ENCODE data around the gene EXTL2.

Gene EXTL2

GRCh38 chr1:100894603-100895539, at the start of gene EXTL2:
Gene EXTL2, minus strand, starts transcription at chr1:100894842. Its CDS starts 6,085 bp downstream, at chr1:100888757.
- in situ Hi-C loops (cut with MboI; ENCODE audit: low sequenced_read_pairs, unreplicated experiment) = loop anchor here (25.0 kb wide), 1 partner anchor 858 kb away; a partner anchor contains a TSS
- peak; percentile 74 for DNase-seq (ENCODE audit: low spot score)
- TF ChIP-seq CTCF (IDR thresholded peaks at IDR 0.05; ENCODE audit: borderline replicate concordance, control extremely low read depth, extremely low read depth, insufficient read depth, missing control alignments) = no peak

GRCh38 chr1:100943533-100943932, 48.9 kb upstream of the EXTL2 start:
- in situ Hi-C loops (cut with MboI; ENCODE audit: low sequenced_read_pairs, unreplicated experiment) = no loop called here
- no peak for TF ChIP-seq CTCF (IDR thresholded peaks at IDR 0.05; ENCODE audit: borderline replicate concordance, control extremely low read depth, extremely low read depth, insufficient read depth, missing control alignments)
- no peak for DNase-seq (ENCODE audit: low spot score)

- no peak for DNase-seq (ENCODE audit: low spot score)
- TF ChIP-seq CTCF (IDR thresholded peaks at IDR 0.05; ENCODE audit: borderline replicate concordance, control extremely low read depth, extremely low read depth, insufficient read depth, missing control alignments) = no peak
- in situ Hi-C loops (cut with MboI; ENCODE audit: low sequenced_read_pairs, unreplicated experiment) = no loop called here
These were observed 47.8 kb upstream of the EXTL2 start for GRCh38 chr1:100942304-100943046.

- in situ Hi-C loops (cut with MboI; ENCODE audit: low sequenced_read_pairs, unreplicated experiment) = no loop called here
- TF ChIP-seq CTCF (IDR thresholded peaks at IDR 0.05; ENCODE audit: borderline replicate concordance, control extremely low read depth, extremely low read depth, insufficient read depth, missing control alignments) = no peak
- DNase-seq (ENCODE audit: low spot score) = no peak
These were observed 47.1 kb upstream of the EXTL2 start for GRCh38 chr1:100941580-100942216.

- no peak for TF ChIP-seq CTCF (IDR thresholded peaks at IDR 0.05; ENCODE audit: borderline replicate concordance, control extremely low read depth, extremely low read depth, insufficient read depth, missing control alignments)
- in situ Hi-C loops (cut with MboI; ENCODE audit: low sequenced_read_pairs, unreplicated experiment) = no loop called here
- no peak for DNase-seq (ENCODE audit: low spot score)
These were observed 46.5 kb upstream of the EXTL2 start for GRCh38 chr1:100941098-100941527.
